Activated naive CD8-positive, alpha-beta T cell (primary cell): ENCODE data around the gene FITM2.
A peak's percentile ranks its signal among the peaks of the same experiment; 100 is the strongest.
"Not testable (repeated sequence)": the region's sequence is repeated elsewhere in the genome, so short reads cannot be mapped to it uniquely, and the experiment has no call there.

ENCODE experiments used
- H3K27ac Mint-ChIP-seq: one replicate; pipeline ENCODE4 v1.8.0; 2021; ENCODE audit warnings: mixed read lengths
- H3K27me3 Mint-ChIP-seq: one replicate; pipeline ENCODE4 v1.8.0; 2021; ENCODE audit warnings: mixed read lengths
- H3K36me3 Mint-ChIP-seq: one replicate; pipeline ENCODE4 v1.8.0; 2021; ENCODE audit warnings: mixed read lengths
- H3K4me1 Mint-ChIP-seq: one replicate; pipeline ENCODE4 v1.8.0; 2021; ENCODE audit warnings: low read depth, mixed read lengths
- H3K4me3 Mint-ChIP-seq: one replicate; pipeline ENCODE4 v1.8.0; 2021; ENCODE audit warnings: mild to moderate bottlenecking, mixed read lengths
- H3K9me3 Mint-ChIP-seq: one replicate; pipeline ENCODE4 v1.8.0; 2021; ENCODE audit warnings: low read depth, mixed read lengths

The FITM2 gene

GRCh38 chr20:44309763-44310663 lies 989 bp downstream of the FITM2 start:
- no peaks in the 10 kb centered on the region for H3K9me3 Mint-ChIP-seq
- peaks cover 3% of the 10 kb centered on the region for H3K36me3 Mint-ChIP-seq
- H3K4me3 Mint-ChIP-seq = peak overlapping the region; percentile 93
- peak overlapping the region; percentile 89 for H3K27ac Mint-ChIP-seq
- no peaks in the 10 kb centered on the region for H3K27me3 Mint-ChIP-seq
- H3K4me1 Mint-ChIP-seq = peaks cover 28% of the 10 kb centered on the region

GRCh38 chr20:44306927-44307326 lies 4.1 kb downstream of the FITM2 start:
- Mint-ChIP-seq H3K4me1 (peaks cover 28% of the 10 kb centered on the region), H3K4me3 (no peak overlapping the region), H3K36me3 (peaks cover 3% of the 10 kb centered on the region), H3K27ac (no peak overlapping the region), H3K27me3 (no peaks in the 10 kb centered on the region), H3K9me3 (no peaks in the 10 kb centered on the region)

GRCh38 chr20:44304383-44304782 lies 6.6 kb downstream of the FITM2 start:
- Mint-ChIP-seq H3K9me3 (no peaks in the 10 kb centered on the region), H3K4me3 (no peak overlapping the region), H3K4me1 (peaks cover 16% of the 10 kb centered on the region), H3K36me3 (peaks cover 8% of the 10 kb centered on the region), H3K27me3 (no peaks in the 10 kb centered on the region), H3K27ac (no peak overlapping the region)

GRCh38 chr20:44302736-44303135 lies 8.3 kb downstream of the FITM2 start:
- no peak overlapping the region for H3K4me3 Mint-ChIP-seq
- peaks cover 12% of the 10 kb centered on the region for H3K4me1 Mint-ChIP-seq
- H3K36me3 Mint-ChIP-seq = peaks cover 8% of the 10 kb centered on the region
- H3K27me3 Mint-ChIP-seq = no peaks in the 10 kb centered on the region
- H3K9me3 Mint-ChIP-seq = no peaks in the 10 kb centered on the region
- H3K27ac Mint-ChIP-seq = no peak overlapping the region

DNA sequence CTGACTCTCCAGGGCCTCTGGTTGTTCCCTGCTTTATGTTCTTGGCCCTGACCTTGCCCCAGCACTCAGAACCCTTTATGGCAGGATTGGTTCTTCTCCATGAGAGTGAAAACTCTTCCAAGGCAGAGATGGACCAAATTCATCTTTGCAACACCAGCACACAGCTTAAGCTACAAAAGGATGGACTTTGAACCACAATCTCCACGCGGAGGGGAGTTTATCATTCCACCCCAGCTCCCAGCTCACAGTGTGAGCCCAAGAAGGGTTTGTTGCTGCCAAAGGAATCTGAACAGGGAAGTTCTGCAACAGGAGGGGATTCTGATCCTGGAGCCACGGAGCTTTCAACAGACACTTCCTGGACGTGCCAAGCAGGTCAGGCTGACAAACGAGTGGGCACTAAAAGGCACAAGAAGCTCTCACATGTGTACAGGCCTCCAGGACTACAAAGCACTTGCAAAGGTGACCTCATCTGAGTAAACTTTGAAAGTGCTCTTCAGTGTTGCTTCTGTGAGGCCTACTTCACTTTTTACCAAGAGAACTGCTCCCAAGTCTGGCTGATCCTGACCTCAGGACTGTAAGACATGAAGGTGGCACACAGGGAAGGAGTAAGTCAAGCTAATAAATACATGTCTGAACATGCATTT lies 8.9 kb downstream of the FITM2 start:
- Mint-ChIP-seq H3K4me1 (peaks cover 12% of the 10 kb centered on the region), H3K36me3 (peaks cover 8% of the 10 kb centered on the region)

DNA sequence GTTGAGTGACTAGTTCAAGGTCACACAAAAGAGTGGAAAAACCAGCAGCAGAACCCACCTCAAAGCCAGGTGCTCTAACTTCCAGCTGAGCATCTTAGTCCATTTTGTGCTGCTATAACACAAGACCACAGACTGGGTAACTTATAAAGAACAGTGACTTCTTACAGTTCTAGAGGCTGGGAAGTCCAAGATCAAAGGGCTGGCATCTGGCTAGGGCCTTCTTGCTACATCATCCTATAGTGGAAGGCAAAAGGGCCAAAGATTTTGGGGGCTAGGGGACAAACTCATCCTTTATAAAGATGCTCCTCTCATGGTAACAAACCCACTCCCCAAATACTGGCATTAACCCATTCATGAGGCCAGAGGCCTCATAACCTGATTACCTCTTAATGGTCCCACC lies 9.7 kb downstream of the FITM2 start:
- Mint-ChIP-seq H3K4me1 (peaks cover 9% of the 10 kb centered on the region), H3K27ac (no peak overlapping the region), H3K9me3 (no peaks in the 10 kb centered on the region), H3K36me3 (peaks cover 5% of the 10 kb centered on the region), H3K4me3 (no peak overlapping the region), H3K27me3 (no peaks in the 10 kb centered on the region)

More for the DNA sequence above, 8.9 kb downstream of the FITM2 start:
- Mint-ChIP-seq H3K27ac (no peak overlapping the region), H3K9me3 (no peaks in the 10 kb centered on the region), H3K27me3 (no peaks in the 10 kb centered on the region), H3K4me3 (no peak overlapping the region)

GRCh38 chr20:44299011-44299535 lies 11.9 kb downstream of the FITM2 start:
- not testable (repeated sequence) for H3K36me3 Mint-ChIP-seq
- H3K4me1 Mint-ChIP-seq = peaks cover 12% of the 10 kb centered on the region

DNA sequence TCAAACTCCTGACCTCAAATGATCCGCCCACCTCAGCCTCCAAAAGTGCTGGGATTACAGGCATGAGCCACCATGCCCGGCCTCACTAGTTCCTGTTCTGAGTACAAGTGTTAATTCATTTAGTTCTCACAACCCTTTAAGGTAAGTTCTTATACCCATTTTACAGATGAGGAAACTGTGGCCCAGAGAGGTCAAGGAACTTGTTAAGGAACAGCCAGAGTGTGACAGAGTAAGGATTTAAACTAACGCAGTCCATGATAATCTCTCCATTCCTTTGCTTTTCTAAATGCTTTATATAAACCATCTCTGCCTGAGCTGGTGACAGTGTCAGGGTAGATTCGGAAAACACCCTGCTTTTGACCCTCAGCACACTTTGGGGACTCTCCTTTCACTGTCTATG lies 13.3 kb downstream of the FITM2 start:
- Mint-ChIP-seq H3K4me3 (no peak overlapping the region), H3K4me1 (peaks cover 12% of the 10 kb centered on the region), H3K27me3 (no peaks in the 10 kb centered on the region), H3K27ac (no peak overlapping the region), H3K9me3 (no peaks in the 10 kb centered on the region), H3K36me3 (peaks cover 7% of the 10 kb centered on the region)

More at GRCh38 chr20:44299011-44299535, 11.9 kb downstream of the FITM2 start:
- not testable (repeated sequence) for H3K4me3 Mint-ChIP-seq, H3K27ac Mint-ChIP-seq, H3K9me3 Mint-ChIP-seq, H3K27me3 Mint-ChIP-seq

GRCh38 chr20:44296011-44296410 lies 15.0 kb downstream of the FITM2 start:
- Mint-ChIP-seq H3K27ac (no peak overlapping the region), H3K27me3 (no peaks in the 10 kb centered on the region)

DNA sequence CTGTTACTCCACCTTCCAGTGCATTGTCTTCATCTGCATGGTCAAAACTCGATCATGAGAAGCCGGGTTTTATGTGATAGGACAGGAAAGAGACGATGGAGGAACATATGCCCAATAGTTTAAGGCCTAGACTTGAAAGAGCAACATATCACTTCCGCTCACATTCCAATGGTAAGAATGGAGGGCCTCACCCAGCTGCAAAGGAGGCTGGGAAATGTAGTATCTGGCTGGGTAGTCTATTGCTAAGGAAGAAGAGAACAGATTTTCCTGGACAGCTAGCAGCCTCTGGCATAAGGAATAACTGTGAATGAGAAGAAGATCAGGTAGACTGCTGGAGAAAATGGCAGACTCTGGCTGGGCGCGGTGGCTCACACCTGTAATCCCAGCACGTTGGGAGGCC lies 19.2 kb downstream of the FITM2 start:
- peaks cover 5% of the 10 kb centered on the region for H3K4me1 Mint-ChIP-seq
- no peaks in the 10 kb centered on the region for H3K9me3 Mint-ChIP-seq
- H3K27ac Mint-ChIP-seq = no peak overlapping the region
- H3K4me3 Mint-ChIP-seq = no peak overlapping the region
- no peaks in the 10 kb centered on the region for H3K27me3 Mint-ChIP-seq
- H3K36me3 Mint-ChIP-seq = peaks cover 11% of the 10 kb centered on the region

More at GRCh38 chr20:44296011-44296410, 15.0 kb downstream of the FITM2 start:
- Mint-ChIP-seq H3K4me3 (no peak overlapping the region), H3K4me1 (peaks cover 9% of the 10 kb centered on the region), H3K9me3 (no peaks in the 10 kb centered on the region), H3K36me3 (peaks cover 5% of the 10 kb centered on the region)

DNA sequence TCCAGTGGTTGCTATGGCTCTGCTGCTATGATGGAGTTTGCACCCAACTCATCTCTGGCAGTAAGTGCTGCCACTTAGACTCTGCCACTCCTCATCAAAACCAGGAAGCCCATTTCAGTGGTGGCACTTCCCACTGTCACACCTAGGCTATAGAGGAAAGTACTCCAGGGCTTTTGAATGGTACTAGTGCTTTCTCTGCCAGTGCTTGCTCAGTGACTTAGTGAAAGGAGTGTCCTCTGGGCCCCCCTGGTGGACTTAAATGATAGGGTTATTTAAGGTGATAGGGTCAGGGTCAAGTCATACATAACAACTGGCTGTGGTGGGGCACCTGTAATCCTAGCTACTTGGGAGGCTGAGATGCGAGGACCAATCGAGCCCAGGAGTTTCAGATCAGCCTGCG lies 22.8 kb downstream of the FITM2 start:
- H3K27ac Mint-ChIP-seq = no peak overlapping the region
- peaks cover 9% of the 10 kb centered on the region for H3K36me3 Mint-ChIP-seq
- H3K4me3 Mint-ChIP-seq = no peak overlapping the region
- peaks cover 2% of the 10 kb centered on the region for H3K4me1 Mint-ChIP-seq
- no peaks in the 10 kb centered on the region for H3K27me3 Mint-ChIP-seq
- no peaks in the 10 kb centered on the region for H3K9me3 Mint-ChIP-seq

DNA sequence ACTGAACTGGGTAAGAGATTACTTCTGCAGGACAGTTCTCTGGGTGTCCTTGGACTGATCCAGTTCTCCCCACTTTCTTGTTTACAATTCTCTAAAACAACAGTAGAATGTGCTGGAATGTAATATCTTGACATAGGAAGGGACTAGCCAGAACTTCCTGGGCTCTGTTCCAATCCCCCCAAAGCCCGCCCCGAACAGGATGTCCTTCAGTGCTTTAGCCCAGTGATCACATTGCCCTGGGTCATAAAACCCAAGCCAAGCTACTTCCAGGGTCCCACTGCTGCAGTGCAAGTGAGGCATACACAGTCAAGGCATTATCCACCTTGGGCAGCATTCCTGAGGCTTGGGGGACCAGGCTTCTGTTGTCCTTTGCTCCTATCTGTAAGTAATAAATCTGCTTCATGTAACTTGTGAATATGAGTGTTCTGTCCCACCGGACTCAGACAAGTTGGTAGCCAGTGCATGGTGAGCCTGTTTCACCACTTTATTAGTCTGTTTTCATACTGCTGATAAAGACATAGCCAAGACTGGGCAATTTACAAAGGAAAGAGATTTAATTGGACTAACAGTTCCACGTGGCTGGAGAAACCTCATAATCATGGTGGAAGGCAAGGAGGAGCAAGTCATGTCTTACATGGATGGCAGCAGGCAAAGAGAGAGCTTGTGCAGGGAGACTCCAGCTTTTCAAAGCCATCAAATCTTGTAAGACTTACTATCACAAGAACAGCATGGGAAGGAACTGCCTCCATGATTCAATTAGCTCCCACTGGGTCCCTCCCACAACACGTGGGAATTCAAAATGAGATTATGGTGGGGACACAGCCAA lies 23.5 kb downstream of the FITM2 start:
- Mint-ChIP-seq H3K27me3 (no peaks in the 10 kb centered on the region), H3K27ac (no peak overlapping the region), H3K36me3 (peaks cover 12% of the 10 kb centered on the region), H3K4me3 (no peak overlapping the region), H3K9me3 (no peaks in the 10 kb centered on the region), H3K4me1 (peaks cover 2% of the 10 kb centered on the region)

- Mint-ChIP-seq H3K4me1 (peaks cover 2% of the 10 kb centered on the region), H3K9me3 (no peaks in the 10 kb centered on the region), H3K4me3 (no peak overlapping the region), H3K27me3 (no peaks in the 10 kb centered on the region), H3K27ac (no peak overlapping the region), H3K36me3 (peaks cover 10% of the 10 kb centered on the region)
Measured at GRCh38 chr20:44284032-44284431, 27.0 kb downstream of the FITM2 start.

- H3K27me3 Mint-ChIP-seq = no peaks in the 10 kb centered on the region
- H3K4me3 Mint-ChIP-seq = no peak overlapping the region
- peaks cover 12% of the 10 kb centered on the region for H3K36me3 Mint-ChIP-seq
- no peaks in the 10 kb centered on the region for H3K9me3 Mint-ChIP-seq
- H3K4me1 Mint-ChIP-seq = no peaks in the 10 kb centered on the region
- H3K27ac Mint-ChIP-seq = no peak overlapping the region
Measured at GRCh38 chr20:44282192-44282591, 28.8 kb downstream of the FITM2 start.

GRCh38 chr20:44280387-44280786 lies 30.6 kb downstream of the FITM2 start:
- peaks cover 13% of the 10 kb centered on the region for H3K36me3 Mint-ChIP-seq

More at GRCh38 chr20:44280387-44280786, 30.6 kb downstream of the FITM2 start:
- Mint-ChIP-seq H3K27ac (no peak overlapping the region), H3K4me3 (no peak overlapping the region), H3K27me3 (no peaks in the 10 kb centered on the region), H3K4me1 (no peaks in the 10 kb centered on the region), H3K9me3 (no peaks in the 10 kb centered on the region)
